Measurements from ENCODE around the gene AAMP.

DNA sequence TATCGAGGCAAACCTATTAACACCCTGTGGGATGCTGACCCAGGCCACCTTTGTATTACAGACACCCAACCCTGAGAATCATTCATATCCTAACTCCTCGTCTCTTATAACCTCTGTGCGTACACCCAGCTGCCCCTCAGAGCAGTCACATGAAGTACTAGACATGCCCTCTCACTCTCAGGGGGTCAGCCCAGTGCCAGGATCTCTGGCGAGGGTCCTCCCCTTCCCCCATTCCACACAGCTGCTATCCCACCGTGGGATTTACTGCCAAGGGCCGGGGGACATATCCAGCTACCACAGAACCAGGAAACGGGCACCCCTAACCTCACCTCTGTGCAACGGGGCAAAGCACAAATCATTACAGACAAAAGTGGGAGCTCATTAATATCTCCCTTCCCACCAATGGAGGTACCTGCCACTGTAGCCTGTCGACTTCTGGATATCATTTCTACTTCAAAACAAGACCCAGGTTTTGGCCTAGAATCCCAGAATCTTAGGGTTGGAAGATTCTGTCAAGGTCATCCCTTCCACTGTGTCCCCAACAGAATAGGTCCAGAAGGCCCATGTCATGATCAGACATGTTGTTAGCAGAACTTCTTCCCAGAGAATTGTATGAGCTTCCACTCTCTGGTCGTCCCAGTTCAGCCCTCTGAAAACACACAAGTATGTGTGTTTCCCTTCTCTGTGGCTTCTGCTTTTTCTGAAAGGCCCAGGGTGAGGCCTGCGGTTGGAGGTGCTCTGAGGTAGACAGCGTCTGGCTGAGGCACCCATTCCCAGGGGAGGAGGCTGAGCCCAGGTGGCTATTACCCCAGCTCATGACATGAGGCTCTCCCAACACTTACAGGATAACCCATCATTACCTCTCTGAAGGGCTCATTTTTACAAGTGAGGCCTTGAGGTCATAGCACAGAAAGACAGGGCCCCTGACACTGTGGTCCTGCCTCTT is 20.7 kb upstream of the AAMP start:
- TF ChIP-seq, protein P1, sequence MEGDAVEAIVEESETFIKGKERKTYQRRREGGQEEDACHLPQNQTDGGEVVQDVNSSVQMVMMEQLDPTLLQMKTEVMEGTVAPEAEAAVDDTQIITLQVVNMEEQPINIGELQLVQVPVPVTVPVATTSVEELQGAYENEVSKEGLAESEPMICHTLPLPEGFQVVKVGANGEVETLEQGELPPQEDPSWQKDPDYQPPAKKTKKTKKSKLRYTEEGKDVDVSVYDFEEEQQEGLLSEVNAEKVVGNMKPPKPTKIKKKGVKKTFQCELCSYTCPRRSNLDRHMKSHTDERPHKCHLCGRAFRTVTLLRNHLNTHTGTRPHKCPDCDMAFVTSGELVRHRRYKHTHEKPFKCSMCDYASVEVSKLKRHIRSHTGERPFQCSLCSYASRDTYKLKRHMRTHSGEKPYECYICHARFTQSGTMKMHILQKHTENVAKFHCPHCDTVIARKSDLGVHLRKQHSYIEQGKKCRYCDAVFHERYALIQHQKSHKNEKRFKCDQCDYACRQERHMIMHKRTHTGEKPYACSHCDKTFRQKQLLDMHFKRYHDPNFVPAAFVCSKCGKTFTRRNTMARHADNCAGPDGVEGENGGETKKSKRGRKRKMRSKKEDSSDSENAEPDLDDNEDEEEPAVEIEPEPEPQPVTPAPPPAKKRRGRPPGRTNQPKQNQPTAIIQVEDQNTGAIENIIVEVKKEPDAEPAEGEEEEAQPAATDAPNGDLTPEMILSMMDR (IDR thresholded peaks at IDR 0.05; ENCODE audit: insufficient read depth, low read length, poor library complexity, severe bottlenecking), result no peak
- TF ChIP-seq EZH2phosphoT487 (conservative IDR thresholded peaks at IDR 0.05; ENCODE audit: low read length), result no peak

Measured in SU-DHL-6 (cell line).